ENCODE data around the gene MT1B. TPM values are rescaled to one million over a fixed set of nuclear protein-coding genes. Genes with fewer than 3 reads are reported as not detected.

MT1B gene
- total and polyA plus RNA-seq, 2 of the 13 experiments (the other 11 are each of a cell fraction or from before 2014, with no cell fraction given) = 0.89 TPM; not detected in 1

DNA sequence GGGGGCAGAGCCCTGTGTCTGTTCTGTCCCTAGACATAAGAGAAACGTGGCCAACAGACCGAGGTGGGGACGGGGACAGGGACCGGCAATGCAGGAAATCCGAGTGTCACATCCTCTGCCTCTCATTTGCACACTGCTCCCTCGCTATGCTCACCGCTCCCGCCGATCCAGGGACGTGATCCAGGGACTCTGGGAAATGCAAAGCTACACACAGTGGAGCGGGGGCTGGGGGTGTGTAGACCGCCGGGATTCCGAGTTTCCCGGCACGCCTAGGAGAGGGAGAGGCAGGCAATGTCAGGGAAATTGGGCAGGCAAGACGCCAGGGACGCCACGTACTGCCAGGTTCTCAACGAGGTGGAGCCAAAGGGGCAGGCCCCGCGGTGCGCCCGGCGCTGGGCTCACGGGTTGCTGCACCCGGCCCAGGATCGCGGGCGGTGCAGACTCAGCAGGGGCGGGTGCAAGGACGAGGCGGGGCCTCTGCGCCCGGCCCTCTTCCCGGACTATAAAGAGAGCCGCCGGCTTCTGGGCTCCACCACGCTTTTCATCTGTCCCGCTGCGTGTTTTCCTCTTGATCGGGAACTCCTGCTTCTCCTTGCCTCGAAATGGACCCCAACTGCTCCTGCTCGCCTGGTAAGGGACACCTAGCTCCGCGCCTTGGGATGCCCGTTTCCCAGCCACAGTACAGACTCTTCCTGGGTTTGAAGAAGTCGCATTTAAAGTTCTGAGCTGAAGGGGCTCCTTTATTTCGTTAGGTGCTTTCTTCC is 30.4 kb downstream of the MT1B start, which contains the start of gene MT1X (continued):
- TF ChIP-seq, protein P1, sequence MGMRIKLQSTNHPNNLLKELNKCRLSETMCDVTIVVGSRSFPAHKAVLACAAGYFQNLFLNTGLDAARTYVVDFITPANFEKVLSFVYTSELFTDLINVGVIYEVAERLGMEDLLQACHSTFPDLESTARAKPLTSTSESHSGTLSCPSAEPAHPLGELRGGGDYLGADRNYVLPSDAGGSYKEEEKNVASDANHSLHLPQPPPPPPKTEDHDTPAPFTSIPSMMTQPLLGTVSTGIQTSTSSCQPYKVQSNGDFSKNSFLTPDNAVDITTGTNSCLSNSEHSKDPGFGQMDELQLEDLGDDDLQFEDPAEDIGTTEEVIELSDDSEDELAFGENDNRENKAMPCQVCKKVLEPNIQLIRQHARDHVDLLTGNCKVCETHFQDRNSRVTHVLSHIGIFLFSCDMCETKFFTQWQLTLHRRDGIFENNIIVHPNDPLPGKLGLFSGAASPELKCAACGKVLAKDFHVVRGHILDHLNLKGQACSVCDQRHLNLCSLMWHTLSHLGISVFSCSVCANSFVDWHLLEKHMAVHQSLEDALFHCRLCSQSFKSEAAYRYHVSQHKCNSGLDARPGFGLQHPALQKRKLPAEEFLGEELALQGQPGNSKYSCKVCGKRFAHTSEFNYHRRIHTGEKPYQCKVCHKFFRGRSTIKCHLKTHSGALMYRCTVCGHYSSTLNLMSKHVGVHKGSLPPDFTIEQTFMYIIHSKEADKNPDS (CRISPR knock-in tag; IDR thresholded peaks at IDR 0.05) = no peak
- TF ChIP-seq ZFP37 (CRISPR knock-in tag; IDR thresholded peaks at IDR 0.05; ENCODE audit: borderline replicate concordance) = no peak
- TF ChIP-seq ZNF460 (CRISPR knock-in tag; IDR thresholded peaks at IDR 0.05; ENCODE audit: borderline replicate concordance) = no peak
- no peak for TF ChIP-seq HOXA7 (CRISPR knock-in tag; IDR thresholded peaks at IDR 0.05)
- peak; percentile 36; the same call in 1 of the 2 replicates for TF ChIP-seq BORCS8-MEF2B (CRISPR knock-in tag; IDR thresholded peaks at IDR 0.05)
- no peak for TF ChIP-seq ZBTB7A (CRISPR knock-in tag; IDR thresholded peaks at IDR 0.05)
- peak; percentile 68 for TF ChIP-seq GFI1 (CRISPR knock-in tag; IDR thresholded peaks at IDR 0.05; ENCODE audit: borderline replicate concordance)
- TF ChIP-seq, protein P2, sequence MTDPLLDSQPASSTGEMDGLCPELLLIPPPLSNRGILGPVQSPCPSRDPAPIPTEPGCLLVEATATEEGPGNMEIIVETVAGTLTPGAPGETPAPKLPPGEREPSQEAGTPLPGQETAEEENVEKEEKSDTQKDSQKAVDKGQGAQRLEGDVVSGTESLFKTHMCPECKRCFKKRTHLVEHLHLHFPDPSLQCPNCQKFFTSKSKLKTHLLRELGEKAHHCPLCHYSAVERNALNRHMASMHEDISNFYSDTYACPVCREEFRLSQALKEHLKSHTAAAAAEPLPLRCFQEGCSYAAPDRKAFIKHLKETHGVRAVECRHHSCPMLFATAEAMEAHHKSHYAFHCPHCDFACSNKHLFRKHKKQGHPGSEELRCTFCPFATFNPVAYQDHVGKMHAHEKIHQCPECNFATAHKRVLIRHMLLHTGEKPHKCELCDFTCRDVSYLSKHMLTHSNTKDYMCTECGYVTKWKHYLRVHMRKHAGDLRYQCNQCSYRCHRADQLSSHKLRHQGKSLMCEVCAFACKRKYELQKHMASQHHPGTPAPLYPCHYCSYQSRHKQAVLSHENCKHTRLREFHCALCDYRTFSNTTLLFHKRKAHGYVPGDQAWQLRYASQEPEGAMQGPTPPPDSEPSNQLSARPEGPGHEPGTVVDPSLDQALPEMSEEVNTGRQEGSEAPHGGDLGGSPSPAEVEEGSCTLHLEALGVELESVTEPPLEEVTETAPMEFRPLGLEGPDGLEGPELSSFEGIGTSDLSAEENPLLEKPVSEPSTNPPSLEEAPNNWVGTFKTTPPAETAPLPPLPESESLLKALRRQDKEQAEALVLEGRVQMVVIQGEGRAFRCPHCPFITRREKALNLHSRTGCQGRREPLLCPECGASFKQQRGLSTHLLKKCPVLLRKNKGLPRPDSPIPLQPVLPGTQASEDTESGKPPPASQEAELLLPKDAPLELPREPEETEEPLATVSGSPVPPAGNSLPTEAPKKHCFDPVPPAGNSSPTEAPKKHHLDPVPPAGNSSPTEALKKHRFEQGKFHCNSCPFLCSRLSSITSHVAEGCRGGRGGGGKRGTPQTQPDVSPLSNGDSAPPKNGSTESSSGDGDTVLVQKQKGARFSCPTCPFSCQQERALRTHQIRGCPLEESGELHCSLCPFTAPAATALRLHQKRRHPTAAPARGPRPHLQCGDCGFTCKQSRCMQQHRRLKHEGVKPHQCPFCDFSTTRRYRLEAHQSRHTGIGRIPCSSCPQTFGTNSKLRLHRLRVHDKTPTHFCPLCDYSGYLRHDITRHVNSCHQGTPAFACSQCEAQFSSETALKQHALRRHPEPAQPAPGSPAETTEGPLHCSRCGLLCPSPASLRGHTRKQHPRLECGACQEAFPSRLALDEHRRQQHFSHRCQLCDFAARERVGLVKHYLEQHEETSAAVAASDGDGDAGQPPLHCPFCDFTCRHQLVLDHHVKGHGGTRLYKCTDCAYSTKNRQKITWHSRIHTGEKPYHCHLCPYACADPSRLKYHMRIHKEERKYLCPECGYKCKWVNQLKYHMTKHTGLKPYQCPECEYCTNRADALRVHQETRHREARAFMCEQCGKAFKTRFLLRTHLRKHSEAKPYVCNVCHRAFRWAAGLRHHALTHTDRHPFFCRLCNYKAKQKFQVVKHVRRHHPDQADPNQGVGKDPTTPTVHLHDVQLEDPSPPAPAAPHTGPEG (CRISPR knock-in tag; IDR thresholded peaks at IDR 0.05) = peak; percentile 57; the same call in 1 of the 2 replicates
- TF ChIP-seq, protein P3, sequence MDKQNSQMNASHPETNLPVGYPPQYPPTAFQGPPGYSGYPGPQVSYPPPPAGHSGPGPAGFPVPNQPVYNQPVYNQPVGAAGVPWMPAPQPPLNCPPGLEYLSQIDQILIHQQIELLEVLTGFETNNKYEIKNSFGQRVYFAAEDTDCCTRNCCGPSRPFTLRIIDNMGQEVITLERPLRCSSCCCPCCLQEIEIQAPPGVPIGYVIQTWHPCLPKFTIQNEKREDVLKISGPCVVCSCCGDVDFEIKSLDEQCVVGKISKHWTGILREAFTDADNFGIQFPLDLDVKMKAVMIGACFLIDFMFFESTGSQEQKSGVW (CRISPR knock-in tag; IDR thresholded peaks at IDR 0.05; ENCODE audit: borderline replicate concordance) = no peak
- no peak for TF ChIP-seq DNMT1 (CRISPR knock-in tag; IDR thresholded peaks at IDR 0.05)
- peak; percentile 58; the same call in 1 of the 2 replicates for TF ChIP-seq HOXD1 (CRISPR knock-in tag; IDR thresholded peaks at IDR 0.05)
- TF ChIP-seq, protein P4, sequence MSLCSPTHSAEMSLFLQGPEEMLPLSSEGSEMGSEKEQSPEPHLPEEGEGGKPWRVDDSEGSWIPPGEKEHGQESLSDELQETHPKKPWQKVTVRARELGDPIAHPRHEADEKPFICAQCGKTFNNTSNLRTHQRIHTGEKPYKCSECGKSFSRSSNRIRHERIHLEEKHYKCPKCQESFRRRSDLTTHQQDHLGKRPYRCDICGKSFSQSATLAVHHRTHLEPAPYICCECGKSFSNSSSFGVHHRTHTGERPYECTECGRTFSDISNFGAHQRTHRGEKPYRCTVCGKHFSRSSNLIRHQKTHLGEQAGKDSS (CRISPR knock-in tag; IDR thresholded peaks at IDR 0.05; ENCODE audit: borderline replicate concordance, low read depth) = no peak; the same call in 1 of the 2 replicates
- TF ChIP-seq ZNF333 (CRISPR knock-in tag; IDR thresholded peaks at IDR 0.05; ENCODE audit: borderline replicate concordance) = peak; percentile 78; the same call in 1 of the 2 replicates
- no peak for TF ChIP-seq EHMT2 (IDR thresholded peaks at IDR 0.05; ENCODE audit: borderline replicate concordance, low read depth, low read length)
- TF ChIP-seq, protein P5, sequence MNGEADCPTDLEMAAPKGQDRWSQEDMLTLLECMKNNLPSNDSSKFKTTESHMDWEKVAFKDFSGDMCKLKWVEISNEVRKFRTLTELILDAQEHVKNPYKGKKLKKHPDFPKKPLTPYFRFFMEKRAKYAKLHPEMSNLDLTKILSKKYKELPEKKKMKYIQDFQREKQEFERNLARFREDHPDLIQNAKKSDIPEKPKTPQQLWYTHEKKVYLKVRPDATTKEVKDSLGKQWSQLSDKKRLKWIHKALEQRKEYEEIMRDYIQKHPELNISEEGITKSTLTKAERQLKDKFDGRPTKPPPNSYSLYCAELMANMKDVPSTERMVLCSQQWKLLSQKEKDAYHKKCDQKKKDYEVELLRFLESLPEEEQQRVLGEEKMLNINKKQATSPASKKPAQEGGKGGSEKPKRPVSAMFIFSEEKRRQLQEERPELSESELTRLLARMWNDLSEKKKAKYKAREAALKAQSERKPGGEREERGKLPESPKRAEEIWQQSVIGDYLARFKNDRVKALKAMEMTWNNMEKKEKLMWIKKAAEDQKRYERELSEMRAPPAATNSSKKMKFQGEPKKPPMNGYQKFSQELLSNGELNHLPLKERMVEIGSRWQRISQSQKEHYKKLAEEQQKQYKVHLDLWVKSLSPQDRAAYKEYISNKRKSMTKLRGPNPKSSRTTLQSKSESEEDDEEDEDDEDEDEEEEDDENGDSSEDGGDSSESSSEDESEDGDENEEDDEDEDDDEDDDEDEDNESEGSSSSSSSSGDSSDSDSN (CRISPR knock-in tag; IDR thresholded peaks at IDR 0.05) = peak; percentile 79; the same call in 1 of the 2 replicates
